SU-DHL-6 (cell line): Measurements from ENCODE around the gene DBN1.

Source experiments
- CTCF ChIP-seq: fragments of 200-600 bp; sonication (generic); IDR thresholded peaks from one replicate; pipeline ENCODE4 v1.5.1; 2017; ENCODE audit warnings: antibody characterized with exemption, mild to moderate bottlenecking, low read length, moderate library complexity; ENCODE audit not compliant: insufficient read depth, poor library complexity, severe bottlenecking
- EZH2phosphoT487 ChIP-seq: fragments of 200-600 bp; sonication (generic), shearing (Covaris generic); conservative IDR thresholded peaks from 2 replicates; pipeline ENCODE4 v1.6.1; 2018; ENCODE audit warnings: mild to moderate bottlenecking, antibody characterized with exemption, low read length, moderate library complexity, mixed read lengths

GRCh38 chr5:177419046-177419445 is 54.4 kb downstream of the DBN1 start:
- TF ChIP-seq CTCF (no peak), EZH2phosphoT487 (no peak)
